OCI-M2 (cell line): ENCODE measurements around the gene TMED3.
"Not testable (repeated sequence)": the region's sequence is repeated elsewhere in the genome, so short reads cannot be mapped to it uniquely, and the experiment has no call there.

ENCODE experiments used
- DNase-seq: peaks from one replicate; lab custom pipeline; 2025; ENCODE audit not compliant: unreplicated experiment; lab: John Stamatoyannopoulos, UW

TMED3 gene

DNA sequence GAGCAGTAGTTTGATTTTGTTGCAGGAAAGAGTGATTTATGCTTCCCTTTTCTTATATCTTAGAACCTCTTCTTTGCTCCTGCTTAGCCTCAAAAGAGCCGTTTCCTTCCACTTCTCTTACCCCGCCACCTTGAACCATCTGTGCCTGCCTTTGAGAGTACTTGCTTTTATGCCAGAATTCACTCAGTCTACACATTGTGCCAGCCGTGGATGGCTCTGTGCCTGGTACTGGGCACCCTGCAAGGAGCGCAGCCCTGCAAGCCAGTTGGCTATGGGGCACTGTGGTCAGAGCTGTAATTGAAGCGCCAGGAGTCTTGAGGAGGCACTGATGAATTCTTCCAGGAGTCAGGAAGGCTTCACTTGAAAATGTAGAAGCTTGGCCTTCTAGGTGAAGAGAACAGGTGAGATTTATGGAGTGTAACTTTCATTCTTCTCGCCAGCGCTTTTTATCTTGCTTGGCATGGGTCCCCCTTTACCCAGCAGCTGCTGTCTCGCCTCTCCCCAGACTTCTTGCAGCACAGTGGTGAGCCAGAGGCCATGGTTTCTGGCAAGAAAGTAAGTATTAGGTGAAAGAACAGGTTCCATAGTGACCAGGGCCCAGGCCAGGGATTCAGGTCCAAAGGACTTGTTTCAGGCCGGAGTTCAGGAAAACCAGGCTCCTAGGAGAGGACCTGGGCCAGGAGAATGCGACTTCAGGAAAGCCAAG, 4.9 kb downstream of the TMED3 start:
- no peak for DNase-seq

DNA sequence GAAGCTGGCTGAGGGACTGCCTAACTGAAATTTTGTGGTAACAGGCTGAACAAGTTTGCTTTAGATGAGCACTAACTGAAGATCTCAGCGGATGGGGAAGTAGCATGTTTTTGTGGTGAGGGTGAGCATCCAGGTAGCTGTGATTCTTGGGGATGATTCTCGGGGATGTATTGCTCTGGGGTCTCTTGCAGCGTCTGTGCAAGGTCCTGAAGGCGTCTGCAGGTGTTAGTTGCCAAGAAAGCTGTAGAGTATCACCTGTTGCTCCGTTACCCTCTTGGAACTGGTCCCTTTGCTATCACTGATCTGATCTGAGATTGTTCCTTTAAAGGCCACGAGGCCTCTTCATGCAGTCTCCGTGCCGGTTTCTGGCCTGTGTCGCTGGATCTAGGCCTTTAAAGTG, 6.0 kb downstream of the TMED3 start:
- no peak for DNase-seq

- DNase-seq, result not testable (repeated sequence)
Measured at GRCh38 chr15:79319973-79320372, 9.1 kb downstream of the TMED3 start.

DNA sequence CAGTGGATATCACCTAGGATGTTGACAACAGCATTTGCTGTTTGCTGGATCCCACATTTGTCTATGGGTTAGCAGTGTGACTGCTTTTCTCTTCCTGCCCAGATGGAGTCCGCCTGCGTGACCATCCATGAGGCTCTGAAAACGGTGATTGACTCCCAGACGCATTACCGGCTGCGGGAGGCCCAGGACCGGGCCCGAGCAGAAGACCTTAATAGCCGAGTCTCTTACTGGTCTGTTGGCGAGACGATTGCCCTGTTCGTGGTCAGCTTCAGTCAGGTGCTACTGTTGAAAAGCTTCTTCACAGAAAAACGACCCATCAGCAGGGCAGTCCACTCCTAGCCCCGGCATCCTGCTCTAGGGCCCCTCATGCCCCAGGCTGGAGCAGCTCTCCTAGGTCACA, 11.0 kb downstream of the TMED3 start:
- DNase-seq, result no peak

DNA sequence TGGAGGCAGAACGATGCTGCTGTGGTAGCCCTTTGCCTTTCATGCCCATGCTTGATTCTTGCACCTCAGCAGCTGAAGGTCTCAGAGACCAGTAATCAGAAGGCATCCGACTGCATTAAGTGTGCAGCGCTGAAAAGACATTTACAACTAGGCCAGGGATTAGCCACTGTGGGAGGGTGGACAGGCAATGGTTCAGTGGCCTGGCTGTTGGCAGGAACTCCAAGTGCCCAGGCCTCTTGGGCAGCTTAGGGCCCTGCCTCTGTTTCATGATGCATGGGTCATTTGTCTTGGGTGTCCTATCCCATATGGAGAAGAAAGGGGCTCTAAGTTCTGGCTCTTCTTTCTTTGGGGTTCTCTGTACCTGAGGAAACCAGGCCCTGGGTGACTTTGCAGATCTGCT, 11.4 kb downstream of the TMED3 start:
- no peak for DNase-seq

- no peak for DNase-seq
Measured at GRCh38 chr15:79322945-79323344, 12.0 kb downstream of the TMED3 start.

GRCh38 chr15:79329171-79329611, 18.3 kb downstream of the TMED3 start:
- no peak for DNase-seq

GRCh38 chr15:79332824-79333510, 22.1 kb downstream of the TMED3 start:
- no peak for DNase-seq

DNA sequence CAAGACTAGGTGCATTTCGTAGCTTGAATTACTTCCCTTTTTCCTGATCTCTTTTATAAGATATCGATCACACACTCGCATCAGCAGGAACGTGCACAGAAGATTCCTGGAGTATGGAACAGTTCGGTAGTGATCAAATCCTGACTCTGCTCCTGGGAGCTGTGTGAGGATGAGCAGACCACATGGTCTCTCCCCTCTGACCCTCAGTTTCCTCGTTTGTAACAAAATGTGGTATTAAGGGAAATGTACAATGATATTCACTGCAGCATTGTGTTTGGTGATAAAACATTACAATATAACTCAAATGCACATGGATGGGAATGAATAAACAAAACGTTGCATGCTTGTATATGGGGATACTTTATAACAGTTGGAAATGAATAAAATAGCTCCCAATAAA, 26.7 kb downstream of the TMED3 start:
- no peak for DNase-seq

DNA sequence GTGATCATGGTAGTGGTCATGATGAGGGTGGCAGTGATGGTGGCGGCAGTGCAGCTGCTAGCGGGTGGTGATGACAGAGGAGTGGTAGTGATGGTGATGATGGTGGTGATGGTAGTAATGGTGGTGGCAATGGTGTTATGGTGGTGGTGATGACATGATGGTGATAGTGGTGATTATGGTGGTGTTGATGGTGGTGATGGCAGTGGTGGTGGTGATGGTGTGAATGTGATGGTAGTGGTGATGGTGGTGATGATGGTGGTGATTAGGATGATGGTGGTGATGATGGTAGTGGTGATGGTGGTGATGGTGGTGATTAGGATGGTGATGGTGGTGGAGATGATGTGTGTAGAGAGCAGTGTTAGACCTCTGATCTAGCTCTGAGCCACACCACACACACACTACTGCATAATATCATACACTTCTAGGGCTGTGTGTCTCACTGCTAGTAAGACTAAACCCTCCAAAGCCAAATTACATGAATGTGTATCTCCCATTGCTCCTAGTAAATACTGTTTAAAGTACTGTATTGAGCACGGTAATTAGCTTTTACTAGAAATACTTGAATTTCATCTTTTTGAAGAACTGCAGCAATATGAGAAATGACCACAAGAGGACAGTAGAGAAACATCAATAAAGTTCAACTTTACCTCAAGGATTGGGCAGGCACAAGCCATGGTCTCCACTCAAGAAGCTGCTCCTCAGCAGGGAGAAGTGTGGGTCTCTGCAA, 28.8 kb downstream of the TMED3 start:
- no peak for DNase-seq

DNA sequence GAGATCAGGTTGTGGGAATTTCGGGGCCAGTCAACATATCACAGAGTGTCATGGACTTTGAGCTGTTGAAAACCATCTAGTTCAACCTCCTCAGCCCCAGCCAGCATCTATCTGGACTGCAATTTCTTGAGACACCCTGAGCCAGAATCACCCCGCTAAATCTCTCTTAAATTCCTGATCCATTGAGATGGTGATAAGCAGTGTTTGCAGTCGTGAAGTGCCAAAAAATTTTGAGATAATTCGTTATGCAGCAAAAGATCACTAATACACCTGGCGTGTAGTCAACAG, 29.3 kb downstream of the TMED3 start:
- no peak for DNase-seq

- no peak for DNase-seq
Measured at GRCh38 chr15:79341396-79341795, 30.5 kb downstream of the TMED3 start.

DNA sequence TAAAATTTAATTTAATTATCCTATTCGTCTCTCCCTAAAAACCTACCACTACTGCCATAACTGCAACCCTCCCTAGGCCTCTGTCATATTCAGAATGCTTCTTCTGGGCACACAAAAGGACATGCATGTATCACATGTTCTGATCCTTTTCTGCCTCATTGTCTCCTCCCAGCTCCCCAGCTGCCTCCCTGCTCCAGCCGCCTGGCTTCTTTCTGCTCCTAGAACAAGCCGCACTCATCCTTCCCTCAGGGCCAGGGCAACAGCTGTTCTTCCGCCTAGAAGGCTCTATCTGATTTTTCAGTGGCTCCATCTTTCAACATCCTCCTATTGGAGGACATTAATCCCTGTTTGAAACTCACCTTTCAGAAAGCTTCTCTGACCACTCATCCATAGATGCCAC, 38.6 kb downstream of the TMED3 start:
- DNase-seq, result no peak

- no peak for DNase-seq
Measured at GRCh38 chr15:79352206-79352605, 41.3 kb downstream of the TMED3 start.

GRCh38 chr15:79357566-79357965, 46.7 kb downstream of the TMED3 start:
- no peak for DNase-seq

GRCh38 chr15:79358069-79358468, 47.2 kb downstream of the TMED3 start:
- no peak for DNase-seq

- DNase-seq, result no peak
Measured at GRCh38 chr15:79364571-79365240, 53.8 kb downstream of the TMED3 start.

- no peak for DNase-seq
Measured at GRCh38 chr15:79365765-79366164, 54.9 kb downstream of the TMED3 start.

GRCh38 chr15:79366691-79367090, 55.8 kb downstream of the TMED3 start:
- DNase-seq, result no peak

GRCh38 chr15:79370716-79371115, 59.8 kb downstream of the TMED3 start:
- no peak for DNase-seq

DNA sequence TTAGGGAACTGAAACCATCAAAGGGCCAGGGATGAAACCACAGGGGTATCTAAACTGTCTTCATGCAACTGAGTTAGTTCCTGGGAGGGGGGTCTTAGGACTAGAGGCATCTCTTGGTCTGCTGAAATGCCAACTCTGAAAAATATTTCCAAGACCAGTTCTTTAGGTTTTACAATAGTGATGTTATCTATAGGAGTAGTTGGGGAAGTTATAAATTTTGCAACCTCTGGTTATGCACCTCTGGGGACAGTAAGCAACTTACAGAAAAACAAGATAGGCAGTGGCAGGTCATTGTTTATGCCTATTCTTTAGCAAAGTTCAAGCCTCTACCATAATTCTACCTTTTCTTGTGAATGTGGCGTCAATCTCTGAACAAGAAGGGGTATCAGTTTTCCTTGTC, 60.7 kb downstream of the TMED3 start:
- DNase-seq, result no peak

- no peak for DNase-seq
Measured at GRCh38 chr15:79372428-79372827, 61.5 kb downstream of the TMED3 start.
